Keratinocyte (primary cell): ENCODE measurements around the gene TMEM87B. TPM values are rescaled to one million over a fixed set of nuclear protein-coding genes. Genes with fewer than 3 reads are reported as not detected.

Source experiments
- DNase-seq: peaks from one replicate; pipeline ENCODE4 v3.0.0-alpha.2; 2011; ENCODE audit warnings: low read depth, missing footprints, low spot score
- FAIRE-seq: peaks from 2 replicates; lab custom pipeline; 2011; peaks lifted over from hg19 to GRCh38; lab: Jason Lieb, UNC
- H2AFZ ChIP-seq: 2 replicates; pipeline ENCODE4 v1.6.0; 2012; ENCODE audit warnings: low read length, control low read depth, inconsistent platforms; ENCODE audit not compliant: control insufficient read depth
- H3K27ac ChIP-seq: 2 replicates; pipeline ENCODE4 v1.5.1; 2011; ENCODE audit warnings: low read length; ENCODE audit not compliant: control insufficient read depth, insufficient read depth
- H3K27me3 ChIP-seq: 3 replicates; pipeline ENCODE4 v1.6.0; 2011; ENCODE audit warnings: low read length; ENCODE audit not compliant: control insufficient read depth, insufficient read depth; ENCODE audit errors: extremely low read depth
- H3K36me3 ChIP-seq, 2 experiments: 2 replicates in 1 of 2; 3 replicates in 1 of 2; pipeline ENCODE4 v1.5.1; 2011; ENCODE audit warnings: low read length in 2 of 2, mild to moderate bottlenecking in 1 of 2; ENCODE audit not compliant: control insufficient read depth in 2 of 2, insufficient read depth in 2 of 2; ENCODE audit errors: extremely low read depth in 1 of 2
- H3K4me1 ChIP-seq: 3 replicates; pipeline ENCODE4 v1.5.1; 2011; ENCODE audit warnings: low read length; ENCODE audit not compliant: control insufficient read depth, insufficient read depth; ENCODE audit errors: extremely low read depth
- H3K4me2 ChIP-seq: 3 replicates; pipeline ENCODE4 v1.6.0; 2011; ENCODE audit warnings: low read depth, low read length; ENCODE audit not compliant: control insufficient read depth, insufficient read depth; ENCODE audit errors: extremely low read depth
- H3K4me3 ChIP-seq, 3 experiments: fragments of 200-600 bp in 1 of 3; sonication (generic) in 1 of 3; 2 replicates in 2 of 3; 3 replicates in 1 of 3; pipeline ENCODE4 v1.5.1; 2011 to 2016; ENCODE audit warnings: low read length in 3 of 3, mild to moderate bottlenecking in 3 of 3, control low read depth in 2 of 3, inconsistent platforms in 1 of 3, low read depth in 1 of 3, mixed read lengths in 1 of 3, mixed run types in 1 of 3, moderate library complexity in 1 of 3; ENCODE audit not compliant: control insufficient read depth in 2 of 3, insufficient read depth in 2 of 3; ENCODE audit errors: extremely low read depth in 1 of 3
- H3K79me2 ChIP-seq: 2 replicates; pipeline ENCODE4 v1.6.0; 2012; ENCODE audit warnings: low read length; ENCODE audit not compliant: control insufficient read depth, insufficient read depth
- H3K9ac ChIP-seq: 3 replicates; pipeline ENCODE4 v1.6.0; 2011; ENCODE audit warnings: low read length; ENCODE audit not compliant: control insufficient read depth, insufficient read depth; ENCODE audit errors: extremely low read depth
- H3K9me1 ChIP-seq: 3 replicates; pipeline ENCODE4 v1.6.0; 2011; ENCODE audit warnings: low read length; ENCODE audit not compliant: control insufficient read depth, insufficient read depth; ENCODE audit errors: extremely low read depth
- H3K9me3 ChIP-seq: 2 replicates; pipeline ENCODE4 v1.5.1; 2012; ENCODE audit warnings: low read depth, low read length; ENCODE audit not compliant: control insufficient read depth
- H4K20me1 ChIP-seq: 3 replicates; pipeline ENCODE4 v1.6.0; 2011; ENCODE audit warnings: low read length; ENCODE audit not compliant: control insufficient read depth, insufficient read depth; ENCODE audit errors: extremely low read depth
- EZH2 ChIP-seq: IDR thresholded peaks from one replicate; pipeline ENCODE4 v1.6.1; 2012; ENCODE audit warnings: inconsistent platforms, mild to moderate bottlenecking, low read length, moderate library complexity
- dilution Hi-C: fragments of 300-500 bp; cut with MboI; formaldehyde crosslinking; loops from one replicate; pipeline ENCODE4 v1.7.0; 2020; ENCODE audit warnings: low sequenced_read_pairs; ENCODE audit not compliant: extremely low pct_ligation_motif_present
- polyA plus RNA-seq, 5 experiments: library from polyadenylated mRNA; depleted of rRNA in 3 of 5; stranded (reverse) in 3 of 5; stranded (forward) in 1 of 5; unstranded in 1 of 5; fragments of >200 nt; gene quantifications; 1 replicate in 1 of 5; 2 replicates in 3 of 5; 3 replicates in 1 of 5; pipeline versions ENCODE4 v1.2.1 to v1.2.3, GENCODE V29; 2011 to 2012; ENCODE audit warnings: missing spikeins in 2 of 5, low read depth in 1 of 5, low replicate concordance in 1 of 5
- TF ChIP-seq, protein P1 (sequence below), 3 experiments: IDR thresholded peaks in 1 of 3; conservative IDR thresholded peaks in 1 of 3; optimal IDR thresholded peaks in 1 of 3; 2 replicates in 2 of 3; 3 replicates in 1 of 3; pipeline versions ENCODE3 to v1.5.1; 2011; ENCODE audit warnings: low read length in 3 of 3, mild to moderate bottlenecking in 3 of 3, moderate library complexity in 2 of 3, control low read depth in 1 of 3, inconsistent platforms in 1 of 3; ENCODE audit not compliant: insufficient read depth in 2 of 3; ENCODE audit errors: extremely low read depth in 1 of 3

TMEM87B gene
- polyA plus RNA-seq, 1 donor (not counting 4 experiments of a cell fraction or from before 2014, with no cell fraction given), result 37.3 TPM

DNA sequence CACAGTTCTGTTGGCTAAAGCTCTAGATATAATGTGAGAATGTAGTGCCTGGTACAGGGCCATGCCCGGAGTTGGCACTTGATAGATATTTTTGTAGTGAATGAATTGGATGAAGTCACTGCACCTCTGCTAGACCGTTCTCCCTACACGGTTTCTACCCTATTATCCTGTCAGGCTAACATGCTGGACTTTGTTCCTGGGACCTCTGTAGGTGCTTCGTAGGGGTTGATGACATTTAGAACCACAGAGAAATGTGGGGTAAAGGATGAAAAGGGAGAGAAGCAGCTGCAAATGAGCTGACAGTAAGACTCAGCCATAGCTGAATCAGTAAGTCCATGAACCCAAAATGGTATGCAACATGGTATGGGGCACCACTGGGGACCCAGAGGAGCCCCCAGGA lies 79.1 kb downstream of the TMEM87B start:
- H3K4me1 ChIP-seq, result peaks cover 10% of the 10 kb centered on the region
- no peak for FAIRE-seq
- H3K79me2 ChIP-seq, result no peaks in the 10 kb centered on the region
- H3K27me3 ChIP-seq, result peaks cover 16% of the 10 kb centered on the region
- no peaks in the 10 kb centered on the region for H3K36me3 ChIP-seq
- no peak for DNase-seq
- no peak overlapping the region for H3K4me3 ChIP-seq
- H3K27ac ChIP-seq, result no peak overlapping the region
- H3K9me1 ChIP-seq, result no peaks in the 10 kb centered on the region
- no peak overlapping the region for H3K9ac ChIP-seq
- H3K4me2 ChIP-seq, result no peak overlapping the region
- dilution Hi-C loops, result no loop called here
- H2AFZ ChIP-seq, result no peak overlapping the region
- no peaks in the 10 kb centered on the region for H4K20me1 ChIP-seq
- no peaks in the 10 kb centered on the region for H3K9me3 ChIP-seq
- TF ChIP-seq EZH2, result no peak
- TF ChIP-seq, protein P1, sequence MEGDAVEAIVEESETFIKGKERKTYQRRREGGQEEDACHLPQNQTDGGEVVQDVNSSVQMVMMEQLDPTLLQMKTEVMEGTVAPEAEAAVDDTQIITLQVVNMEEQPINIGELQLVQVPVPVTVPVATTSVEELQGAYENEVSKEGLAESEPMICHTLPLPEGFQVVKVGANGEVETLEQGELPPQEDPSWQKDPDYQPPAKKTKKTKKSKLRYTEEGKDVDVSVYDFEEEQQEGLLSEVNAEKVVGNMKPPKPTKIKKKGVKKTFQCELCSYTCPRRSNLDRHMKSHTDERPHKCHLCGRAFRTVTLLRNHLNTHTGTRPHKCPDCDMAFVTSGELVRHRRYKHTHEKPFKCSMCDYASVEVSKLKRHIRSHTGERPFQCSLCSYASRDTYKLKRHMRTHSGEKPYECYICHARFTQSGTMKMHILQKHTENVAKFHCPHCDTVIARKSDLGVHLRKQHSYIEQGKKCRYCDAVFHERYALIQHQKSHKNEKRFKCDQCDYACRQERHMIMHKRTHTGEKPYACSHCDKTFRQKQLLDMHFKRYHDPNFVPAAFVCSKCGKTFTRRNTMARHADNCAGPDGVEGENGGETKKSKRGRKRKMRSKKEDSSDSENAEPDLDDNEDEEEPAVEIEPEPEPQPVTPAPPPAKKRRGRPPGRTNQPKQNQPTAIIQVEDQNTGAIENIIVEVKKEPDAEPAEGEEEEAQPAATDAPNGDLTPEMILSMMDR (optimal IDR thresholded peaks at IDR 0.05 in 1 of 3, IDR thresholded peaks at IDR 0.05 in 1 of 3, conservative IDR thresholded peaks at IDR 0.05 in 1 of 3; ENCODE audit: extremely low read depth in 1 of 3, insufficient read depth in 2 of 3, low read length in 3 of 3), result no peak

DNA sequence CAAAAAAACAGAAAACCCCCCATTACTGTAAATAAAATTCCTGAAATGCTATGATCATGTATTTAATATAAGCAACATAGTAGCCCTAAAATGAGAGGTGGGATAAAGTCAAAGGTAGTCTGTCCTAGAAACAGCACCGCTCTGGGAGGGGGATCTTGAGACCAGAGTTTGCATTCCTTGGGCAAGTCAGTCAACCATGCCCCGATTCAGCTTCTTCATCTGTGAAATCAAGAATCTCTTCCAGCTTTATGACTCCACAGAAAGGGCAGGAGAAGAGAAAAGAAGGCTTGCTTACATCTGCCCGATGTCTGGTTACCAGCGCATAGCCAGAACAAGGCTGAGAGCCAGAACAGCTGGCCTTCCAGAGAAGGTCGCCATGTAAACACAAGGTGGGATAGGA lies 81.0 kb downstream of the TMEM87B start:
- Histone ChIP-seq H3K4me2 (no peak overlapping the region), H3K9me3 (no peaks in the 10 kb centered on the region), H3K36me3 (no peaks in the 10 kb centered on the region), H3K9ac (no peak overlapping the region), H3K79me2 (no peaks in the 10 kb centered on the region), H3K4me3 (no peak overlapping the region), H4K20me1 (no peaks in the 10 kb centered on the region), H3K4me1 (peaks cover 10% of the 10 kb centered on the region), H3K27ac (no peak overlapping the region), H2AFZ (no peak overlapping the region), H3K27me3 (peaks cover 28% of the 10 kb centered on the region), H3K9me1 (no peaks in the 10 kb centered on the region)
- no peak for TF ChIP-seq EZH2
- TF ChIP-seq, protein P1 (optimal IDR thresholded peaks at IDR 0.05 in 1 of 3, IDR thresholded peaks at IDR 0.05 in 1 of 3, conservative IDR thresholded peaks at IDR 0.05 in 1 of 3; ENCODE audit: extremely low read depth in 1 of 3, insufficient read depth in 2 of 3, low read length in 3 of 3), result no peak
- dilution Hi-C loops, result no loop called here
- no peak for FAIRE-seq
- DNase-seq, result no peak
